K562 (cell line): Measurements from ENCODE around the gene UBR3. TPM values are rescaled to one million over a fixed set of nuclear protein-coding genes. Genes with fewer than 3 reads are reported as not detected.

ENCODE experiments used
- BRD9 ChIP-seq: fragments of 450-650 bp; IDR thresholded peaks from 2 replicates; pipeline ENCODE4 v1.6.1; 2018; ENCODE audit warnings: low read depth; ENCODE audit not compliant: partially characterized antibody
- DNMT1 ChIP-seq: fragments of 450-650 bp; IDR thresholded peaks from 2 replicates; pipeline ENCODE4 v1.6.1; 2016; ENCODE audit warnings: antibody characterized with exemption, mild to moderate bottlenecking
- ELF1 ChIP-seq: fragments of 200-800 bp; sonication (Bioruptor generic); IDR thresholded peaks from 2 replicates; pipeline ENCODE4 v1.6.1; 2016; ENCODE audit warnings: missing genetic modification characterization, missing compliant biosample characterization
- EP400 ChIP-seq: fragments of 450-650 bp; IDR thresholded peaks from 2 replicates; pipeline ENCODE4 v1.6.1; 2017; ENCODE audit warnings: antibody characterized with exemption, mild to moderate bottlenecking, moderate library complexity
- HDAC6 ChIP-seq: IDR thresholded peaks from 2 replicates; pipeline ENCODE4 v1.6.1; 2012; ENCODE audit warnings: low read depth, mild to moderate bottlenecking, control low read depth, inconsistent platforms, low read length, moderate library complexity
- HMG20B ChIP-seq: fragments of 250-450 bp; sonication (Bioruptor Pico); IDR thresholded peaks from 2 replicates; pipeline ENCODE4 v1.5.0; 2021; ENCODE audit warnings: mild to moderate bottlenecking
- PHF20 ChIP-seq: fragments of 450-650 bp; IDR thresholded peaks from 2 replicates; pipeline ENCODE4 v1.6.1; 2018; ENCODE audit not compliant: partially characterized antibody
- SIX5 ChIP-seq, 2 experiments: IDR thresholded peaks; 2 replicates each; pipeline ENCODE4 v1.6.1; 2011; ENCODE audit warnings: low read length in 2 of 2, borderline replicate concordance in 1 of 2, low read depth in 1 of 2, mild to moderate bottlenecking in 1 of 2, moderate library complexity in 1 of 2; ENCODE audit not compliant: insufficient read depth in 1 of 2
- STAG1 ChIP-seq: sonication (generic); formaldehyde crosslinking; IDR thresholded peaks from 2 replicates; pipeline ENCODE4 v1.5.0; 2020; ENCODE audit warnings: missing genetic modification reagents, borderline replicate concordance
- TAL1 ChIP-seq: fragments of 450-650 bp; IDR thresholded peaks from 2 replicates; pipeline ENCODE4 v1.6.1; 2016; ENCODE audit warnings: mild to moderate bottlenecking
- ZKSCAN1 ChIP-seq: fragments of 150-350 bp; IDR thresholded peaks from 2 replicates; pipeline ENCODE4 v1.6.1; 2016; ENCODE audit warnings: low read depth, low read length
- ZNF507 ChIP-seq: conservative IDR thresholded peaks from 2 replicates; pipeline ENCODE4 v1.6.1; 2017; ENCODE audit warnings: missing genetic modification characterization, missing compliant biosample characterization
- ZNF76 ChIP-seq: fragments of 250-450 bp; sonication (Bioruptor Pico); IDR thresholded peaks from 2 replicates; pipeline ENCODE4 v1.4.0; 2020; ENCODE audit warnings: mild to moderate bottlenecking, moderate library complexity, borderline replicate concordance
- ZZZ3 ChIP-seq: fragments of 450-650 bp; IDR thresholded peaks from 2 replicates; pipeline ENCODE4 v1.6.1; 2016; ENCODE audit warnings: antibody characterized with exemption, mild to moderate bottlenecking, moderate library complexity
- polyA plus RNA-seq, 8 experiments: library from polyadenylated mRNA; depleted of rRNA in 4 of 8; stranded (reverse) in 5 of 8; unstranded in 3 of 8; fragments of >200 nt; fragmentation: Nextera tagmentation in 2 of 8; fragmentation: Illumina TruSeq in 1 of 8; extraction: Ambion mirVana in 2 of 8; extraction: Trizol in 1 of 8; gene quantifications; 2 replicates each; pipeline versions ENCODE4 v1.2.1 to v1.2.3, GENCODE V29; 2011 to 2014; ENCODE audit warnings: inconsistent platforms in 1 of 8, missing spikeins in 1 of 8
- total RNA-seq, 7 experiments: library from RNA; depleted of rRNA in 6 of 7; stranded (reverse); fragments of >200 nt in 6 of 7; fragmentation: Illumina TruSeq in 2 of 7; extraction: Trizol in 2 of 7; gene quantifications; 2 replicates each; pipeline versions ENCODE4 v1.2.1 to v1.2.3, GENCODE V29; 2011 to 2021; ENCODE audit warnings: low replicate concordance in 1 of 7
- TF ChIP-seq, protein P1 (sequence below): fragments of 450-650 bp; formaldehyde crosslinking; IDR thresholded peaks from 2 replicates; pipeline ENCODE4 v1.4.0; 2022; ENCODE audit warnings: missing genetic modification characterization
- TF ChIP-seq, protein P2 (sequence below): fragments of 450-650 bp; formaldehyde crosslinking; IDR thresholded peaks from 2 replicates; pipeline ENCODE4 v1.4.0; 2020; ENCODE audit warnings: mild to moderate bottlenecking, moderate library complexity
- TF ChIP-seq, protein P3 (sequence below), 2 experiments: IDR thresholded peaks in 1 of 2; conservative IDR thresholded peaks in 1 of 2; 2 replicates each; pipeline ENCODE4 v1.6.1; 2016; ENCODE audit warnings: low read depth in 2 of 2, mild to moderate bottlenecking in 1 of 2, missing compliant biosample characterization in 1 of 2, missing genetic modification characterization in 1 of 2, moderate library complexity in 1 of 2
- TF ChIP-seq, protein P4 (sequence below): fragments of 250-450 bp; sonication (Bioruptor Pico); IDR thresholded peaks from 2 replicates; pipeline ENCODE4 v1.4.0; 2020; ENCODE audit warnings: mild to moderate bottlenecking, moderate library complexity

Gene UBR3
- total and polyA plus RNA-seq, 9 of the 15 experiments (the other 6 are each of a cell fraction or from before 2014, with no cell fraction given) = 14.4 to 63.5 (median 40.4) TPM

DNA sequence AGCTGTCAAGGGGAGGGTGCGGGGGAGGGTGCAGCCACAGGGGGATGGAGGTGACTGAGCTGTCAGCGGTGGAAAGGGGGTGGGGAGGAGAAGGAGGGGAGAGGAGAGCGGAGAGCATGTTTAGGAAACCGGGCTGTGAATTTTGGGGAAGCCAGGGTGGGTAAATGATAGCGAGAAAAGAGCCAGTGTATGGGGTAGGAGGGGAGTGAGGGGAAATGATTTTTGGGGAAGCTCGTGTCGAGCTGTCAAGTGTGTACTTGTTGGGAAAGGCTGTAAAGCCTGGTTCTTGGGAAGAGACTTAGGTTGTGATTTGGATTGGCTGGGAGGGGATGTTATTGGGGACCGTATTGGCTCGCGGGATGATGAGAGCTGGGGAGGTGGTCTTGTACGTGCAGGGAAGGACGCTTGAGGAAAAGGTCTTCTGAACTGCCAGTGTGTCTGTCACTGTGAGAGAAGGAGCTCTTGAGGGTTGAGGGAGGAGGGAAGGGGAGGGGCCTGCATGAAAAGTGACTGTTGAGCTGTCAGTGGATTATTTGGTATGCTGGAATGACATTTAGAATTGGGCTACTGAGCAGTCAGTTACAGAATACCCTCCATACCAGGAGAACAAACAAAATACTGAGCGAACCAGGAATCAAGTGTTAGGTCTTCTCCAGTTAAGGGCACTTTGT is 1.0 kb downstream of the UBR3 start (continued):
- TF ChIP-seq, protein P1, sequence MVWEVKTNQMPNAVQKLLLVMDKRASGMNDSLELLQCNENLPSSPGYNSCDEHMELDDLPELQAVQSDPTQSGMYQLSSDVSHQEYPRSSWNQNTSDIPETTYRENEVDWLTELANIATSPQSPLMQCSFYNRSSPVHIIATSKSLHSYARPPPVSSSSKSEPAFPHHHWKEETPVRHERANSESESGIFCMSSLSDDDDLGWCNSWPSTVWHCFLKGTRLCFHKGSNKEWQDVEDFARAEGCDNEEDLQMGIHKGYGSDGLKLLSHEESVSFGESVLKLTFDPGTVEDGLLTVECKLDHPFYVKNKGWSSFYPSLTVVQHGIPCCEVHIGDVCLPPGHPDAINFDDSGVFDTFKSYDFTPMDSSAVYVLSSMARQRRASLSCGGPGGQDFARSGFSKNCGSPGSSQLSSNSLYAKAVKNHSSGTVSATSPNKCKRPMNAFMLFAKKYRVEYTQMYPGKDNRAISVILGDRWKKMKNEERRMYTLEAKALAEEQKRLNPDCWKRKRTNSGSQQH = peak; percentile 51; the same call in 1 of the 2 replicates
- TF ChIP-seq ZKSCAN1 = no peak
- TF ChIP-seq SIX5 (IDR thresholded peaks at IDR 0.05; ENCODE audit: borderline replicate concordance in 1 of 2, insufficient read depth in 1 of 2, low read depth in 1 of 2, low read length in 2 of 2) = no peak
- TF ChIP-seq ZNF507 (tag) = no peak
- TF ChIP-seq DNMT1 = 0 out of 2 replicates have a peak, but pooled peaks have one; percentile 67
- no peak for TF ChIP-seq PHF20
- TF ChIP-seq, protein P2, sequence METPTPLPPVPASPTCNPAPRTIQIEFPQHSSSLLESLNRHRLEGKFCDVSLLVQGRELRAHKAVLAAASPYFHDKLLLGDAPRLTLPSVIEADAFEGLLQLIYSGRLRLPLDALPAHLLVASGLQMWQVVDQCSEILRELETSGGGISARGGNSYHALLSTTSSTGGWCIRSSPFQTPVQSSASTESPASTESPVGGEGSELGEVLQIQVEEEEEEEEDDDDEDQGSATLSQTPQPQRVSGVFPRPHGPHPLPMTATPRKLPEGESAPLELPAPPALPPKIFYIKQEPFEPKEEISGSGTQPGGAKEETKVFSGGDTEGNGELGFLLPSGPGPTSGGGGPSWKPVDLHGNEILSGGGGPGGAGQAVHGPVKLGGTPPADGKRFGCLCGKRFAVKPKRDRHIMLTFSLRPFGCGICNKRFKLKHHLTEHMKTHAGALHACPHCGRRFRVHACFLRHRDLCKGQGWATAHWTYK (CRISPR knock-in tag) = no peak
- no peak for TF ChIP-seq HDAC6
- 0 out of 2 replicates have a peak, but pooled peaks have one; percentile 20 for TF ChIP-seq EP400
- TF ChIP-seq HMG20B (CRISPR knock-in tag) = no peak
- no peak; the same call in 1 of the 2 replicates for TF ChIP-seq TAL1
- TF ChIP-seq, protein P3, sequence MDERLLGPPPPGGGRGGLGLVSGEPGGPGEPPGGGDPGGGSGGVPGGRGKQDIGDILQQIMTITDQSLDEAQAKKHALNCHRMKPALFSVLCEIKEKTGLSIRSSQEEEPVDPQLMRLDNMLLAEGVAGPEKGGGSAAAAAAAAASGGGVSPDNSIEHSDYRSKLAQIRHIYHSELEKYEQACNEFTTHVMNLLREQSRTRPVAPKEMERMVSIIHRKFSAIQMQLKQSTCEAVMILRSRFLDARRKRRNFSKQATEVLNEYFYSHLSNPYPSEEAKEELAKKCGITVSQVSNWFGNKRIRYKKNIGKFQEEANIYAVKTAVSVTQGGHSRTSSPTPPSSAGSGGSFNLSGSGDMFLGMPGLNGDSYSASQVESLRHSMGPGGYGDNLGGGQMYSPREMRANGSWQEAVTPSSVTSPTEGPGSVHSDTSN (CRISPR knock-in tag; IDR thresholded peaks at IDR 0.05; ENCODE audit: low read depth) = no peak
- TF ChIP-seq, protein P3 (tag; conservative IDR thresholded peaks at IDR 0.05; ENCODE audit: low read depth) = peak; percentile 85
- no peak for TF ChIP-seq STAG1 (CRISPR knock-in tag)
- TF ChIP-seq ZNF76 (CRISPR knock-in tag) = no peak
- no peak for TF ChIP-seq BRD9
- TF ChIP-seq, protein P4, sequence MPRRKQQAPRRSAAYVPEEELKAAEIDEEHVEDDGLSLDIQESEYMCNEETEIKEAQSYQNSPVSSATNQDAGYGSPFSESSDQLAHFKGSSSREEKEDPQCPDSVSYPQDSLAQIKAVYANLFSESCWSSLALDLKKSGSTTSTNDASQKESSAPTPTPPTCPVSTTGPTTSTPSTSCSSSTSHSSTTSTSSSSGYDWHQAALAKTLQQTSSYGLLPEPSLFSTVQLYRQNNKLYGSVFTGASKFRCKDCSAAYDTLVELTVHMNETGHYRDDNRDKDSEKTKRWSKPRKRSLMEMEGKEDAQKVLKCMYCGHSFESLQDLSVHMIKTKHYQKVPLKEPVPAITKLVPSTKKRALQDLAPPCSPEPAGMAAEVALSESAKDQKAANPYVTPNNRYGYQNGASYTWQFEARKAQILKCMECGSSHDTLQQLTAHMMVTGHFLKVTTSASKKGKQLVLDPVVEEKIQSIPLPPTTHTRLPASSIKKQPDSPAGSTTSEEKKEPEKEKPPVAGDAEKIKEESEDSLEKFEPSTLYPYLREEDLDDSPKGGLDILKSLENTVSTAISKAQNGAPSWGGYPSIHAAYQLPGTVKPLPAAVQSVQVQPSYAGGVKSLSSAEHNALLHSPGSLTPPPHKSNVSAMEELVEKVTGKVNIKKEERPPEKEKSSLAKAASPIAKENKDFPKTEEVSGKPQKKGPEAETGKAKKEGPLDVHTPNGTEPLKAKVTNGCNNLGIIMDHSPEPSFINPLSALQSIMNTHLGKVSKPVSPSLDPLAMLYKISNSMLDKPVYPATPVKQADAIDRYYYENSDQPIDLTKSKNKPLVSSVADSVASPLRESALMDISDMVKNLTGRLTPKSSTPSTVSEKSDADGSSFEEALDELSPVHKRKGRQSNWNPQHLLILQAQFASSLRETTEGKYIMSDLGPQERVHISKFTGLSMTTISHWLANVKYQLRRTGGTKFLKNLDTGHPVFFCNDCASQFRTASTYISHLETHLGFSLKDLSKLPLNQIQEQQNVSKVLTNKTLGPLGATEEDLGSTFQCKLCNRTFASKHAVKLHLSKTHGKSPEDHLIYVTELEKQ = no peak
- TF ChIP-seq ELF1 (tag) = no peak
- no peak for TF ChIP-seq ZZZ3
